NOMO-1 treated with DMSO at 0.1 percent for 48 hours (cell line): ENCODE data around the gene ALPK3.
A peak's percentile ranks its signal among the peaks of the same experiment; 100 is the strongest.

Source experiments
- DNase-seq: peaks from one replicate; lab custom pipeline; 2025; ENCODE audit not compliant: unreplicated experiment; lab: John Stamatoyannopoulos, UW

The ALPK3 gene

GRCh38 chr15:84822653-84823281, 5.6 kb downstream of the ALPK3 start:
- DNase-seq, result no peak

GRCh38 chr15:84823282-84823878, 6.2 kb downstream of the ALPK3 start:
- no peak for DNase-seq

GRCh38 chr15:84824260-84825007, 7.3 kb downstream of the ALPK3 start:
- no peak for DNase-seq

- no peak for DNase-seq
Measured at GRCh38 chr15:84826369-84826823, 9.2 kb downstream of the ALPK3 start.

- no peak for DNase-seq
Measured at GRCh38 chr15:84827246-84827645, 10.1 kb downstream of the ALPK3 start.

GRCh38 chr15:84828086-84828908, 11.1 kb downstream of the ALPK3 start:
- DNase-seq, result no peak

- no peak for DNase-seq
Measured at GRCh38 chr15:84829428-84829827, 12.3 kb downstream of the ALPK3 start.

GRCh38 chr15:84830036-84830435, 12.9 kb downstream of the ALPK3 start:
- no peak for DNase-seq

- DNase-seq, result no peak
Measured at GRCh38 chr15:84831028-84831427, 13.9 kb downstream of the ALPK3 start.

GRCh38 chr15:84831613-84832012, 14.5 kb downstream of the ALPK3 start:
- DNase-seq, result no peak

- no peak for DNase-seq
Measured at GRCh38 chr15:84832448-84833040, 15.4 kb downstream of the ALPK3 start.

- no peak for DNase-seq
Measured at GRCh38 chr15:84833447-84834228, 16.5 kb downstream of the ALPK3 start.

GRCh38 chr15:84834229-84834955, 17.2 kb downstream of the ALPK3 start:
- no peak for DNase-seq

GRCh38 chr15:84834969-84835368, 17.8 kb downstream of the ALPK3 start:
- DNase-seq, result no peak

- no peak for DNase-seq
Measured at GRCh38 chr15:84835661-84836337, 18.6 kb downstream of the ALPK3 start.

GRCh38 chr15:84836844-84837243, 19.7 kb downstream of the ALPK3 start:
- DNase-seq, result peak; percentile 44

GRCh38 chr15:84839714-84840113, 22.6 kb downstream of the ALPK3 start:
- DNase-seq, result no peak

- DNase-seq, result no peak
Measured at GRCh38 chr15:84840255-84840654, 23.1 kb downstream of the ALPK3 start.
